Measurements from ENCODE around the gene CALCOCO2.
"Not testable (repeated sequence)": the region's sequence is repeated elsewhere in the genome, so short reads cannot be mapped to it uniquely, and the experiment has no call there.

The CALCOCO2 gene, protein sequence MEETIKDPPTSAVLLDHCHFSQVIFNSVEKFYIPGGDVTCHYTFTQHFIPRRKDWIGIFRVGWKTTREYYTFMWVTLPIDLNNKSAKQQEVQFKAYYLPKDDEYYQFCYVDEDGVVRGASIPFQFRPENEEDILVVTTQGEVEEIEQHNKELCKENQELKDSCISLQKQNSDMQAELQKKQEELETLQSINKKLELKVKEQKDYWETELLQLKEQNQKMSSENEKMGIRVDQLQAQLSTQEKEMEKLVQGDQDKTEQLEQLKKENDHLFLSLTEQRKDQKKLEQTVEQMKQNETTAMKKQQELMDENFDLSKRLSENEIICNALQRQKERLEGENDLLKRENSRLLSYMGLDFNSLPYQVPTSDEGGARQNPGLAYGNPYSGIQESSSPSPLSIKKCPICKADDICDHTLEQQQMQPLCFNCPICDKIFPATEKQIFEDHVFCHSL

DNA sequence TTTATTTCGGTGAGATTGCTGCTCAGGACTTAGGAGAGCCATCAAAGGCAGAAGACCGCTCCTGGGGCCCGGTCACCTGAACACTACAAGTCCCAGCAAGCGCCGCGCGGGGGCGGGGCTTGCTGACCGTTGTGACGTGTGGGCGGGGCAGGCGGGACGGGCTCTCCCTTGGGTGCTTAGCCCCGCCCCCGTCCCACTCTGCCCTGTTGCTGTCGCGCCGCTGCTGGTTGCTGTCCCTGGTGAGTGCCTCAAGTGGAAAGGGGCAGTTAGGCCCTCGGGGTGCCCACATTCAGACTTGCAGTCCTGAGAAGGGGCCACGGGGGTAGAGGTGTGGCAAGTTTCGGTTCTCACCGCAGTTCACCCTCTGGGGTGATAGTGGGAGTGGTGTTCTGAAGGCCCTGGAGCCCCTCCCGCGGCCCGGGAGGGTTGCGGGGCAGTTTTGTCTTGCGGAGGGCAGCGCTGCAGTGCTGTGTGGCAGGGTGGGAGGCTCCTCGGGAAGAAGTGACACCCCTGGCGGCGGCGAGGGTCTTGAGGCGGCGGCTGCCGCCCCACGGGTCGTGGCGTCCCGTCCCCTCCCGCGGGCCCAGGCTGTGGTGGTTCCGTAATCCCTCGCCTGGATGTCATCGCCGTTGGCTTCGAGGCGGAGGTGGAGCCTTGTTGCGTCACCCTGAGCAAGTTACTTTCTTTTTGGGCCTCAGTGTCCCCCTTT lies at the start of gene CALCOCO2:
Gene CALCOCO2 (plus strand): TSS at position 196 of the 709 bp plus-strand sequence. CDS start 10,673 bp downstream, outside the sequence.
- peak; percentile 81 for DNase-seq (ENCODE audit: low spot score)

DNA sequence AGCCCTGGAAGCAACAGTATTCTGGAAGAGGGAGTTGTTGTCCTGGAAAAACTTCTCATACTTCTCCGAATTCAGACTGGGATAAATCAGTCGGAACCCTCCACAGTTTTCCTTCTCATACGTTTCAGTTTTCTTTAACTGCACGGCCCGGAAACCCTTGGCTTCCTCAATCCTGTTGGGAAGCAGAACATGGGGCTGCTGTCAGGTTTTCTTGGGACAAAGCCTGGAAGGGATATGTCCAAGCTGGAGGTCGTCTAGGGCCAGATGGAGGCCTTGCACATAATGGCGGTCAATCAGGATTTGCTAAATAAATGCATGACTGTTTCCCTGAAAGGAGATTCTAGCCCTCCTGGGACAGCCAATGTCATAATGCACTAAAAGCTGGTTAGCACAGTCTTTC lies 43.0 kb upstream of the CALCOCO2 start:
- DNase-seq (ENCODE audit: low spot score), result no peak

DNA sequence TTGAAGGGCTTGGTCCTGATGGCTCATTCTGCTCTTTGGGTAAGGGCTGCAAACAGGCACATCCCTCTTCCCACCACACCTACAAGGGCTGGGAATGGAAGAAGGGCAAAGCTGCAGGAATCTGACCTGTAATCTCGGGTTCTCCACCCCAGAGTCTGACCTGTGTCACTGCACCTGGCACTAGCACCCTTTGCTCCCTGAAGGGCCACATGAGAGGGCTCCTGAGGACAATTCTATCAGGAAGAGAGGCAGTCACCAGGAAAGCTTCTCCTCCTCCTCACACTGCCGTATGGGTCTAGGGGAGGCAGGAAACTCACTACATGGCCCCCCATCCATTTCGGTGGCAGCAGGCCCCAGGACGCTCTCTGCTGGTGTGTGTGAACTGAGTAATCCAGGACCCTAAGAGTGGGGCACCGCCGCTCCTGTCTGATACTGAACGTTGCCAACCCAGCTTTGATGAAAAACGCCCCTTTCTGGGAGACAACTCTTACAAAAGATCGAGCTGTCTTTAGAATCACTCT lies 40.2 kb upstream of the CALCOCO2 start:
- no peak for DNase-seq (ENCODE audit: low spot score)

DNA sequence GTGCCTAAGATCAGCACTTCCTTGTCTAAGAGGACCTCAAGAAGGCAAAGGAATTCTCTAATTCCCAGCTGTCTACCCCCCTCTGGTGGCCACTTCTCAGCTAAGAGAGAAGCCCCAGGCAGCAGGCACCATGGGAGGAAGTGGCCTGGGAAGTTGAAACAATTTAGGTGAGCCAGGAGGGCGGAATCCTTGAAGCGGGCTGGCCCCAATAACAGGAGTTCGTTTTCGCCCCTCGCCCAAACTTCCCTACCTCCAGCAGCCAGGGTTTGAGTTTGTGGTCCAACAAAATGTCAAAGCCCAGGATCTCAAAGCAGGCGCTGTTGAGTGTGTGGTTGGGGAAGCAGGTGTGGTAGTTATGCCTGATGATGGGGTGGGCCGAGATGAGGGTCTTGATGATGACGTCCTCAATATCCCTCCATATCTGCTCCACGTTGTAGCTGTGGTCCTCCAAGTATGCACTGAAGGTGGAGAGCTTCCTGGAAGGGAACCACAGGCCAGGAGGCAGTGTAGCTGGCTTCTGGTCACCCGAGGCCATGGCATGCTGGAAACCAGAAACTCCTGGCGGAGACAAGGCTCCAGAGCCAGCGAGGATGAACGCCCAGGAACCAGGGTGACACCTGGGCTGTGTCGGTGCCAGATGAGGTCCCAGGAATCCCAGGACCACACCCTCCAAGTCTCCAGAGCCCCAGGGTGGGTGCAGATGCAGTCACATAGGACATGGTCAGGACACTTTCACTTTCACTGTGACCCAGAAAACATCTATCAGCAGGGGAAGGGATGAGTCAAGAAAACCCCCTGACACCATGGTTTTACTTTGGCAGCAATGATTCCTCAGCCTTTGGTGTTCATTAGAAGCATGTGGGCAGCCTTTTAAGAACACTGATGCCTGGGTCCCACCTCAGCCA lies 39.5 kb upstream of the CALCOCO2 start:
- peak; percentile 44 for DNase-seq (ENCODE audit: low spot score)

DNA sequence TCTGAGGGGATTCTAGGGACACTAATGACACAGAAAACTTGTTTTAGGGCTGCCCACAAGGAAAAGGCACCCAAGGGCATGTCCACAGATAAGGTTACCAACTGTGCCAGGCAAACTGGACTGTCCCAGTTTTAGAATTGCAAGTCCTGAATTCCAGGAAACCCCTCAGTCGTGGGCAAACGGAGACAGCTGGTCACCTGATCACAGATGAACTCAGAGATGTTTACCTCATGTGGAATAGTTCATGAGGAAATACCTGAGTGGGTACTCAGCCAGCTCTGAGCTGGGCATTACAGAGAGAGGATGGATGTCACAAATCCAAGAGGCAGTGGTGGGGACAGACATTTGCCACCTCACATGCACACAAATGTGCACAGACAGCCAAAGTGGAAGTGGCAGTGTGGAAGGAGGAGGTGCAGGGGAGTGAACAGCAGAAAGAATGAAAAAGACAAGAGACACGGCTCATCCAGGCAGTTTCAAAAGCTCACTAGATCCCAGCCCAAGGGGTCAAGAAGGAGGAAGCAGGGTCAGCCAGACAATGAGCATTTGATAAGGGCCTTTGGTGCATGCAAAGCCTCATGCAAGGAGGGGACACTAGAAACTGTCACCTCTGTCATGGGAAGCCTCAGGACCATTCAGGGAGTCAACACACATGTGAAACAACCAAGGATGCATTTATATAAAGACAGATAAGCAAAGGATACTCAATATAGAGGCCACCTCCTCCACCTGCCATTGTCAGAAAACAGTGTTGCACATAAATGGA lies 38.6 kb upstream of the CALCOCO2 start:
- no peak for DNase-seq (ENCODE audit: low spot score)

DNA sequence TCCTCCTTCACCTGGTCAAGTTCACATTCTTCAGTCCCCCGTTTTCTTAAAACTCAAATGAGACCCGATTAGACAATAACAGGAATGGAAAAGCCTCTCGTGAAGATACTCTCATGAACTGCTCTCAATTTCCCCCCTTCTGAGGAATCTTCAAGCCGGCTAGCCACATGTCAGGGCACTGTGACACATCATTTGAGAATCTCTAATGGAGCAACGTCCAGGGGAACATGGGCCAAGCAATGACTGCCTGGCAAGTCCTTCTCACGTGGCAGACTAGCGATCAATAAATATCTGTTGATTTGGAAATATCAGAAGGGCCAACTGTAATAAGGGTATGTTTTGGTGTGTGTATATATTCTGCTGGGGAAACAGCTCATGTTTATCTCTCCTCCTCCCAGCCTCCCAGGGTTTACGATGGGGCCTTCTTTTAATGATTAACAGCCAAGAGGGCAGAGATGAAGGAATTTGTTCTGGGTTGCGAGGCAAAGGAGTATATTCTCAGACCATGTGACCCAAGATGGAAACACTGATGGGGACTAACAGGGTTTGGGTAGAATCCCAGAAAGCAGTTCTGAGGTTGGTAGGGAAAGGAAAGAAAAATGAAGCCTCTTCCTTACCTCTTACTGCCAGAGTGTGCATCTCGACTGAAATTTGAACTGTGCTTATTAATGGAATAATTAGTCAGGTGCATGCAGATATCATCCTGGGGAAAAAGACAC lies 35.2 kb upstream of the CALCOCO2 start:
- peak; percentile 52 for DNase-seq (ENCODE audit: low spot score)

DNA sequence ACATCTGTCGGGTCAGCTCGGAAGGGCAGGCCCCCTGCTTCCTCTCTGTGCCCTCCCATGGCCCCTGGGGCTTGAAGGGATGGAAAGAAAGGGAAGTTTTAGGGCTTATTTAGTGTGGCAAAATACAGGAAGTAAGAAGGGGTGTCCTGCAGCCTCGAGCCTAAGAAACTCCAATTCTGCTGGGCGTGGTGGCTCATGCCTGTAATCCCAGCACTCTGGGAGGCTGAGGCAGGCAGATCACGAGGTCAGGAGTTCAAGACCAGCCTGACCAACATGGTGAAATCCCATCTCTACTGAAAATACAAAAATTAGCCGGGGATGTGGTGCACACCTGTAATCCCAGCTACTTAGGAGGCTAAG lies 34.7 kb upstream of the CALCOCO2 start:
- not testable (repeated sequence) for DNase-seq (ENCODE audit: low spot score)

DNA sequence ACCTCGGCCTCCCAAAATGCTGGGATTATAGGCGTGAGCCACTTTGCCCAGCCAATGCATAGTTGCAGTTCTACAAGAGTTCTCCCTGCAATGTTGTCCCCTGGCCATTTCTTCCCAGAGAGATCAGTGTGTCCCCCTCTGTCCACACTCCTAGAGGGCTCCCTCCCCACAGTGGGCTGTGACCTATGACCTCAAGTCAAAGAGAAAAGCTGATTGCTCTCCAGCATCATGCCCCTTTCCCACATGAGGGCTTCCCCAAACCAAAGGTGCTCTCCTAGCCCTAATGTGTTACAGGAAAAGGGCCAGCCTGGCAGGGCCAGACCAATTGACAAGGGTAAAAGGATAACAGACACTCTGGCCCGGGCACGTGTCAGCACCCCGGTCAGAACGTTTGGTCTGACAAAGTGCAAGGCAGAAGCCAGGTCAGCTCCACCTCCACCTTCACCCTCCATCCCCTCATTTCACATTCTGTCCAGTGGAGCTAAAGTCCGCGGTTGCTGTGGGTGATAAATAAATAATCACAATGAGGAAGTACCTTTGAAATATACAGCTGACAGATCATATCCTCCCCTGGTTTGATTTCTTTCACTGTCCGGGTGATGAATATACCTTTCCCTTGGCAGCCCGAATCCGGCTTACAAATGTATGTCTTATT lies 31.6 kb upstream of the CALCOCO2 start:
- DNase-seq (ENCODE audit: low spot score), result no peak

DNA sequence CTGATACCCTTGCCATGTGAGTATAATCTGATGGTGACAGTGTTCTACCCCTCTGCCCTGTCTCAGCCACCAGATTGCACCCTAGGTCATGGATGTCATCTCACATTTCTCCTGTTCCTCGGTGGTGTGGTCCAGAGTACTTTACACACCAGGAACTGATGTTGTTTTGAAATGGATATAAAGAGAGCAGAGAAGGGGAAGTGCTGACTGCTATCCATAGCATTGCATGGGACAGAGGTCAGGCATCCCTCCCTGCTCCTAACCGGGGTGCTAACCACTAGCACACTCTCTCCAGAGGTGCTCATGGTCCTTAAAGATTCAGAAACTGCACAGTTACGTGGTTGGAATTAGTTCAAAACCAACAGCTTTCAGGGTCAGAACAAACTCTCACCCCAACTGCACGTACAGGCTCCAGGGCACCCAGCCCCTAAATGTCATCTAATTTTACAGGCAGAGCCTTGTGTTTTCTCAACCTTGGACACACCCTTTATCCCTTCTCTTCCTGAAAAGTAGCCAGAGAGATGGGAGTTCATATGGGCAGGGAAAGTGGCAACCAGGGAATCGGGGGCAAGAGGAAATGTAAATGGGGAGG lies 30.1 kb upstream of the CALCOCO2 start:
- no peak for DNase-seq (ENCODE audit: low spot score)

DNA sequence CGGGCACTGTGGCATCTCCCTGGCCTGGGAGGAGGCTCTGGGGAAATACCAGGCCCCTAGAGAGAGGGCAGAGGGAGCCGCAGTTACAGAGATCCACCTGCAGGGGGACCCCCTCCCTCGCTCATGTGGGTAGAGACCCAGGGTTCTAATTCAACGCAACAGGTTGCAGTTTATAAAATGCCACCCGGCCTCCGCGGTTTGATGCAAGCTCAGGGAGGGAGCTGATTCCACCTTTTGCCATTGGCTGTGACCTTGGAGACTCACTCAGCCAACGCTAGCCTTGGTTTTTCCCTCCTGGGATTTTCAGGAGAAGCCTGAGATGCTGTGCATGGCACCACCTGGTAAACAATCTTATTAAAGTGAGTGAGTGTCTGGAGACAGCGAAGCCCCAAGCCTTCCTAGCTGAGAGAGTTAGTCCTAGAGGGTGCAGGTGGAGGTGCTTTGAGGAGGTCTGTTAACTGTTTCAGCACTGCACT lies 25.9 kb upstream of the CALCOCO2 start:
- peak; percentile 67 for DNase-seq (ENCODE audit: low spot score)

DNA sequence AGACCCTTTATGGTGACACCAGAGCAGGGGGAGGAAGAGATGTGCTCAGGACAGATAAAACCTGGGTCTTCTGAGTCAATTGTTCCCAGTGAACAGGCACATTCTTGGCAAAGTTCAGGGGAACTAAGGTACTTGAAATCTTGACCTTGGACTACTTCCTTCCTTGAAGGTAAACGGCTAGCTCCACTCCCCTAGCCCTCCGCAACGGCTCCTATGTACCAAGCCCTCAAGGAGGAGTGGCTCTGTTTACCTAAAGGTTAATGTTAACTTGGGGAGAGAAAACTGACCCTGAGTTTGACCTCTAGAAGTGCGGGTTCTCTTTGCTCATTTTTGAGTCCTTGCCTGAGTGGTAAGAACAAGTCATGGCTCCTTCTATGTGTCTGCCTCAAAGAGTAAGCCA lies 21.7 kb upstream of the CALCOCO2 start:
- DNase-seq (ENCODE audit: low spot score), result no peak

DNA sequence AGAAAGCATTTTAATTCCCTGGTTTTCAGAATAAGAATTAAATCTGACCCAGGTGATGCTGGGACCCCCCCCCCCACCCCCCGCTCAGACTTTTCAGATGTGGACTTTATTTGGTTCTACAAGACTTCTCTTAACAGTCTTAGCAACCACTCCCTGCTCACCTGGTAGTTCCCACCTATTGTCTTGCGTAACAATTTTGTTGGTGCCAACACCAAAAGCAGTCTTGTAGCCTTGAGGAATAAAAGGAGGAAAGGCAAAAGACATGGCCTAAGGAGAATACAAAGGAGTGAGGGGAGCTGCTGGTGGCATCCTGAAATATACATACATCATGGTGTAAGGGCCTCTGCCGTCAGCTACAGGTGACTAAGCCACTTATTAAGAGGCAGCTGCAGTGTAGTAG lies 18.8 kb upstream of the CALCOCO2 start:
- DNase-seq (ENCODE audit: low spot score), result no peak

DNA sequence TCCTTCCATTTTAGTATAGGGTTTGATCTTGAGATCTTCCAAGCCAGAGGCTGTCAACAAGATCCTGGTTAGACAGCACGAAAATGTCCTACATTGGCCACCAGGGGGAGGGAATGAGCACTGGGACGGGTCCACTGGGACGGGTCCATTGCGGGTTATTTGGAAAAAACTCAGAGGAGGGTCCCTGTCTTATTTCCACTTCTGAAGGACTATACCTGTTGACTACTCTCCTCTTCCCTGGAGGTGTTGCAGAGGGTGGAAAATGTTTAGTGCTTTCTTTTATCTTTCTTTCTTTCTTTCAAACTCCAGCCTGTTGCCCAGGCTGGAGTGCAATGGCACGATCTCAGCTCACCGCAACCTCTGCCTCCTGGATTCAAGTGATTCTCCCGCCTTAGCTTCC lies 16.3 kb upstream of the CALCOCO2 start:
- peak; percentile 85 for DNase-seq (ENCODE audit: low spot score)

DNA sequence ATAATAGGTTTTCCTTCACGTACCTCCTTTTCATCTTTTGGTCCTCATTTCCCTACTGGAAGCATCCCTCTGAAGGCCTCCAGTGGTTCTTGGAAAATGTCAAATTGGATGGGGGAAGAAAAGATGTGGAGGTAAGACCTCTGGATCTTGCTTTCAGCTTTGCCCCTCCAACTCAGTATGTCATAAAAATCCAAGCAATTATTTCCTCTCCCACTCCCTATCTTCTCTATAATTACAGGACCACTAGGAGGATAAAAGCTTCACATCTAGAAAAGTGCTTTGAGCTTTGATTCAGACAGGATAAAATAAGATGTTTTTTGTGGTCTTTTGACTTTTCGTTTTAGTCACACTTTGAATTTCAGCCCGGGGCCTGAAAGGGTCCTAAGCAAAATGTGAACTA lies 15.5 kb upstream of the CALCOCO2 start:
- no peak for DNase-seq (ENCODE audit: low spot score)

DNA sequence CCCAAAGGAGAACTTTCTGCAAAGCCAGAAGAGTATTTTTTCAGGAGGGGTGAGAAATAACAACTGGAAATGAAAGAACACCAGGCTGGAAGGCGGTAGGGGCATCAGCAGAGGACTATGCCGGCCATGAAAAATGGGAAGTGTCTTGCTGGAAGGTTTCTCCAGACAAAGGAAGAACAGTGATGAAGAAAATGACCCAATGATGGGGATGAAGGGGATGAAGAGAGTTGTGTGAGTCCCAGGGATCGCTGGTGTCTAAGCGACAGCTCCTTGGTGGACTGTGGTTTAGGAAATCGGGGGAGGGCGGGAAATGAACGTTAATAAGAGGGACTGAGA lies 14.4 kb upstream of the CALCOCO2 start:
- DNase-seq (ENCODE audit: low spot score), result no peak

DNA sequence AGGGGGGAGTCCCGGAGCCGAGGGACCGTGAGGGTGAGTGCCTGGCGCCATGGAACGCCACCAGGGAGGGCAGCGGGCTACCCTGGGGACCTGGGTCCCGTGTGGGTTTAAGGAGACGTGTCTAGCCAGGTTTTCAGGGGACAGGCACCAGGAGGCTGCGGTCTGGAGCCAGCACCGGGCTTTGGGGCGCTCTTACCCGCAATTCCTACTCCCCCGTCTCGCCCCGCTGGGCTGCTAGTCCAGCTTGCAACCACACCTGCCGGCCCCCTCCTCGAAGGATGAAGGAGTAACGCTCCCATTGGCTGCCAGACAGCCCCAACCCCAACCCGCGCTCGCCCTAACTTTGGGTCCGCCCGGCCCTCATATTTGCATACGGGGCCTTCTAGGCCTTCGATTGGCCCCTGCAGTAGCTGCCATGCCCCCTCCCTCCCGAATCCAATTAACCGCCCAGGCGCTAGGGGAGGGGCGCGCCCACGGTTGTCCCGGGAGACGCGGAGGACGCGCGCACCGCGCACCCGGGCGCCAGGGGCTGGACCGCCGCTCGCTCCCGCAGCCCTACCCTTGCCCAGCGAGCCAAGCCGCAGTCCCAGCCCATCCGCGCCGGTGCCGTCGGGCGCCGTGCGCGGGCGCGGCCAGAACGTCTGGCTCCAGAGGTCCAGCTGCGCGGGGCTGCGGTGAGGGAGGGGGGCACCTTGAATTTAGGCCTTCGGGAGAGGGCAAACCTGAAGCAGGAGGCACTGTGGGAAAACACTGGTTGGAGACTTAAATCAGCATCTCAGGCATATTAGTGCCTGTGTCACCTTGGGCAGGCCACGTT lies 13.9 kb upstream of the CALCOCO2 start, which contains the start of gene TTLL6:
Gene TTLL6 (minus strand): TSS at position 456 of the 817 bp plus-strand sequence. CDS start 157 bp downstream, at position 299.
- DNase-seq (ENCODE audit: low spot score), result peak; percentile 90

DNA sequence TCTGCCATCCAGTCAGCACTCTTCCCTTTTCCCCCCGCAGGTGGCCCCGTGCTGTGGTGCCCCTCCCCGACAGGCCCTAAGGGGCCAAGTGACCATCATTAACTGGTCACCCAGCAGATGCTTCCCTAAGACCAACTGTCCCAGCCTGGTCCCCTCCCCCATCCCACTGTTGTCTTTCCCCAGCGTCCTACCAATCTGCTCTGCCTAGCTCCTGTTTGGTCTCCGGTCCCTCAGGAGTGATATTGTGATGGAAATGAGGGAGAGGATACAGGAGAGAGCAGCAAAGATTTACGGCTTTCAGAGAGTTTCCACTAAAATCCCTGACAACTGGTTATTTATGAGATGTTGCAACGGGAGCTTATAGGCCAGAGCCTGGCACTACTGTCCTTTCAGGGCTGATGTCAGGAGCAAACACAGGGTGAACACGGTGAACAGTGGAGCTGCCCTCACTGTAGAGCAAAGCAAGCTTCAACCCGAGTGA lies 12.4 kb upstream of the CALCOCO2 start:
- no peak for DNase-seq (ENCODE audit: low spot score)

DNA sequence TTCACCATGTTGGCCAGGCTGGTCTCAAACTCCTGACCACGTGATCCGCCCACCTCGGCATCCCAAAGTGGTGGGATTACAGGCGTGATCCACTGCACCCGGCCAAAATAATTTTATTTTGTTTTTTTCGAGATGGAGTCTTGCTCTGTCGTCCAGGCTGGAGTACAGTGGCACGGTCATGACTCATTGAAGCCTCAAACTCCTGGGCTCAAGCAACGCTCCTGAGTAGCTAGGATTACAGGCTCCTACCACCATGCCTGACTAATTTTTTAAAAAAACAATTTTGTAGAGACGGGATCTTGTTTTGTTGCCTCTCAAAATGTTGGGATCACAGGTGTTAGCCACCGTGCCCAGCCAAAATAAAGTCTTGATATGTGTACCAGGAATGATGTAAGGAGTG lies 11.4 kb upstream of the CALCOCO2 start:
- DNase-seq (ENCODE audit: low spot score), result no peak

DNA sequence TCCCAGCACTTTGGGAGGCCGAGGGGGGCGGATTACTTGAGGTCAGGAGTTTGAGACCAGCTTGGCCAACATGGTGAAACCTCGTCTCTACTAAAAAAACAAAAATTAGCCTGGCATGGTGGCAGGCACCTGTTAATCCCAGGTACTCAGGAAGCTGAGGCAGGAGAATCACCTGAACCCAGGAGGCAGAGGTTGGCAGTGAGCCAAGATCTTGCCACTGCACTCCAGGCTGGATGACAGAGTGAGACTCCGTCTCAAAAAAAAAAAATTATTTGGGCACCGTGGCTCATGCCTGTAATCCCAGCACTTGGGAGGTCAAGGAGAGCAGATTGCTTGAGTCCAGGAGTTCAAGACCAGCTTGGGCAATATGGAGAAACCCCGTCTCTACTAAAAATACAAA lies 9.9 kb upstream of the CALCOCO2 start:
- DNase-seq (ENCODE audit: low spot score), result not testable (repeated sequence)
